ENCODE results near the gene NRXN3. TPM values are rescaled to one million over a fixed set of nuclear protein-coding genes. Genes with fewer than 3 reads are reported as not detected.

NRXN3 gene
- total RNA-seq, 1 experiment from 2014 or later = not detected

GRCh38 chr14:79914595-79914994 lies 1744.4 kb downstream of the NRXN3 start:
- Histone ChIP-seq H3K9me3 (ENCODE audit: insufficient read depth, low read depth) (no peaks in the 10 kb centered on the region), H3K27me3 (ENCODE audit: insufficient read depth, low read depth) (peaks cover 23% of the 10 kb centered on the region; the same call in 1 of the 2 replicates), H3K4me1 (replicated peaks; ENCODE audit: insufficient read depth) (no peaks in the 10 kb centered on the region), H3K79me2 (ENCODE audit: low read depth) (no peaks in the 10 kb centered on the region), H4K20me1 (ENCODE audit: insufficient read depth) (no peaks in the 10 kb centered on the region), H3K9me2 (ENCODE audit: insufficient read depth) (no peaks in the 10 kb centered on the region), H2AFZ (no peak overlapping the region), H3K4me3 (no peak overlapping the region), H3K4me2 (no peak overlapping the region), H3K36me3 (ENCODE audit: low read depth) (no peaks in the 10 kb centered on the region), H3F3A (ENCODE audit: insufficient read depth, low read depth) (no peaks in the 10 kb centered on the region), H3K27ac (no peak overlapping the region)
- no TSS peak for BruUV-seq (replicated peaks)
- intact Hi-C loops (cut with micrococcal nuclease; ENCODE audit: unreplicated experiment) = no loop called here
- TF ChIP-seq EZH2 (IDR thresholded peaks at IDR 0.05; ENCODE audit: low read depth) = no peak
- no peak for TF ChIP-seq CTCF (conservative IDR thresholded peaks at IDR 0.05)
- CTCF ChIA-PET = no interaction called here
- no peak for DNase-seq
- POLR2A ChIA-PET (ENCODE audit: unreplicated experiment) = no interaction called here

DNA sequence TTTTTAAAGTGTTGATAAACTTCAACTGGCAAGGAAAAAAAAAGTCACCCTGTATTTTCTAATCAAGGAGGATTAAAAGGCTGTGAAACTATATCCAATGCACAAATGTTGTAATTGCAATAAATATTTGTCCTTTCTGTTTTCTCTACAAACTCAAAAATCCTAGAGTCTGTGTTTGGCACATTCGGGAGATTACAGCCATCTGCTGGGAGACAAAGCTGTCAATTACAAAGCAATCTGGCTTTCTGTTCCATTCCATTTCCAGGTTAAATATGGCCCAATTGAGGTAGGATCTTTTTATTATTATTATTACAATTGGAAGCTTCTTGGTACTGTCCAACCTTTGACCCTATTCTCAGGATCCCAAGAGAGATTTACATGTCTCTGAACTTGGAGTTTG lies 1745.2 kb downstream of the NRXN3 start:
- Histone ChIP-seq H3K36me3 (ENCODE audit: low read depth) (no peaks in the 10 kb centered on the region), H3K9me3 (ENCODE audit: insufficient read depth, low read depth) (no peaks in the 10 kb centered on the region), H3F3A (ENCODE audit: insufficient read depth, low read depth) (no peaks in the 10 kb centered on the region), H3K27ac (no peak overlapping the region), H3K79me2 (ENCODE audit: low read depth) (no peaks in the 10 kb centered on the region), H4K20me1 (ENCODE audit: insufficient read depth) (no peaks in the 10 kb centered on the region), H3K4me3 (no peak overlapping the region), H3K4me2 (no peak overlapping the region), H3K4me1 (replicated peaks; ENCODE audit: insufficient read depth) (no peaks in the 10 kb centered on the region), H2AFZ (no peak overlapping the region), H3K27me3 (ENCODE audit: insufficient read depth, low read depth) (peaks cover 29% of the 10 kb centered on the region; the same call in 1 of the 2 replicates), H3K9me2 (ENCODE audit: insufficient read depth) (no peaks in the 10 kb centered on the region)
- BruUV-seq (replicated peaks) = no TSS peak
- CTCF ChIA-PET = no interaction called here
- TF ChIP-seq EZH2 (IDR thresholded peaks at IDR 0.05; ENCODE audit: low read depth) (no peak), CTCF (conservative IDR thresholded peaks at IDR 0.05) (no peak)
- no peak for DNase-seq
- POLR2A ChIA-PET (ENCODE audit: unreplicated experiment) = no interaction called here
- intact Hi-C loops (cut with micrococcal nuclease; ENCODE audit: unreplicated experiment) = no loop called here

DNA sequence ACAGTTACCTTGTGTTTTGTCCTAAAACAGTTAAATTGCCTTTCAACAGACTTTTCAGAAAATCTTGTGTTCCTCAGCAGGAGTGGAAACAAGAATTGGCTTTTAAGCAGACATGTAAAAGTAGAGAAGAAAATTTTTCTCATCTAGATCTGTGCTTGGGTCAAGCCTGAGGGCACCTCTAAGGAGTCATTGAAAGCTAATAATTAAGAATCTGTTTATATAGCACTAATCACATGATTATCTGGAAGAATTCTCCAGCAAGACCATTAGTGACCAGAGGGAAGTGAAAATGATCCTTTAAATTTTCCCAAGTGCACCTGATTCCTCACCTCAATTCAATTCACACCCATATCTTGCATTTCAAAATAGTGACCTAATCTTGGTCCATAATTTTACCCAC lies 1746.1 kb downstream of the NRXN3 start:
- intact Hi-C loops (cut with micrococcal nuclease; ENCODE audit: unreplicated experiment) = no loop called here
- H3K27ac ChIP-seq = no peak overlapping the region
- H3K4me2 ChIP-seq = no peak overlapping the region
- H3K9me3 ChIP-seq (ENCODE audit: insufficient read depth, low read depth) = no peaks in the 10 kb centered on the region
- H3K27me3 ChIP-seq (ENCODE audit: insufficient read depth, low read depth) = peaks cover 36% of the 10 kb centered on the region; the same call in 1 of the 2 replicates
- no peaks in the 10 kb centered on the region for H3K36me3 ChIP-seq (ENCODE audit: low read depth)
- no peaks in the 10 kb centered on the region for H3K79me2 ChIP-seq (ENCODE audit: low read depth)
- no peak for TF ChIP-seq CTCF (conservative IDR thresholded peaks at IDR 0.05)
- no peak for TF ChIP-seq EZH2 (IDR thresholded peaks at IDR 0.05; ENCODE audit: low read depth)
- H3K9me2 ChIP-seq (ENCODE audit: insufficient read depth) = no peaks in the 10 kb centered on the region
- H4K20me1 ChIP-seq (ENCODE audit: insufficient read depth) = no peaks in the 10 kb centered on the region
- H3F3A ChIP-seq (ENCODE audit: insufficient read depth, low read depth) = no peaks in the 10 kb centered on the region
- H3K4me3 ChIP-seq = no peak overlapping the region
- no TSS peak for BruUV-seq (replicated peaks)
- H2AFZ ChIP-seq = no peak overlapping the region
- CTCF ChIA-PET = no interaction called here
- no peaks in the 10 kb centered on the region for H3K4me1 ChIP-seq (replicated peaks; ENCODE audit: insufficient read depth)
- POLR2A ChIA-PET (ENCODE audit: unreplicated experiment) = no interaction called here
- DNase-seq = no peak

All from PC-9 (cell line).